HG03520 (cell line): ENCODE results near the gene SPIB.
"Not testable (repeated sequence)": the region's sequence is repeated elsewhere in the genome, so short reads cannot be mapped to it uniquely, and the experiment has no call there.

Source experiments
- ATAC-seq: cut with Tn5 transposase; IDR thresholded peaks from one replicate; pipeline ENCODE4 v1.9.1; 2021; ENCODE audit warnings: mild to moderate bottlenecking, moderate library complexity; ENCODE audit not compliant: unreplicated experiment

Gene SPIB

DNA sequence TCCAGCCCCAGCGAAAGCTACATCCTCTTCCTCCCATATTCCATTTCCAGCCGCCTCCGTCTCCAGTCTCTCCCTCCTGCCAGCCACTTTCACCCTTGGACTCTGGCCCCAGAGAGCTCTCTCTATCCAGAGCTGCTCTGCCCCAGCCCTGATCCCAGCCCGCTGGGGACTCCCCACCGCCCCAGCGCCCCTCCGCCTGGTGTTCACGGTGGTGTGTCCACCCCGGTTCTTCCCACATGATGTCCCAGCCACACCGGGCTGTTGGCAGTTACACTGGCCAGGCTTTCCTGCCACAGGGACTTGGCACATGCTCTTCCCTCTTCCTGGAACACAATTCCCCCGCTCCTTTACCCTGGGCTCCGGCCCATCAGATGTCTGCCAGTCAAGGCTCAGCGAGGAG, 46.3 kb downstream of the SPIB start:
- no peak for ATAC-seq

DNA sequence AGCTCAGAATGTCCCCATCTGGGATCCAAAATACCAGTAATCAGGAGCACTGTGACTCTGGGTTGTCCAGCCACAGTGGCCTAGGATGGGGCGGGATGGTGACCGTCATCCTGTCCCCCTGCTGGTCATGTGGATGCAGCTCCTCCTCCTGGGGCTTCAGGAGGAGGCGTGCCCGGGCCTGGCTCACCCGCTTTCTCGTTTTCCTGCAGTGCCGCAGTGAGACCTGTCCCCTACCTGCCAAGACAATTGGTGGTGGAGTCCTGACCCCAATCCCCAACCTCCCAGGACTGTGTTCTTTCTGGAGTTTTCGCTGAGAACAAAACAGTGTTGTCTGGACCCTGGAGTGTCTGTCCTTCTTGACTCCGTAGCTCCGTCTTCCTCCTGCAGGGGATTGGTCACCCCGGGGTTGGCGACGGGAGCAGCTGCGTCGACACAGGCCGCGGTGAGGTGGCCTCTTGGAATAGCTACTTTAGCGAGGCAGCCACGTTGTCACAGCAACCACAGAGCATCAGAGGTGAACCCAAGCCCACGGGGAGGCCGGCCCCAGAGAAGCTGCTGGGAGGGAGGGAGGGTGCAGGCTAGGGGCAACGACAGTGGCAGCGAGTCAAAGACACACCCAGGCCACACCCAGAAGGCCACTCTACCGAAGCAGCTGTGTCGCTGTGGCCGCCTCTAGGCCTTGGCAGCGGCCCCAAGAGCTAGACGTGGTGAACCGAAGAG, 47.4 kb downstream of the SPIB start:
- no peak for ATAC-seq

DNA sequence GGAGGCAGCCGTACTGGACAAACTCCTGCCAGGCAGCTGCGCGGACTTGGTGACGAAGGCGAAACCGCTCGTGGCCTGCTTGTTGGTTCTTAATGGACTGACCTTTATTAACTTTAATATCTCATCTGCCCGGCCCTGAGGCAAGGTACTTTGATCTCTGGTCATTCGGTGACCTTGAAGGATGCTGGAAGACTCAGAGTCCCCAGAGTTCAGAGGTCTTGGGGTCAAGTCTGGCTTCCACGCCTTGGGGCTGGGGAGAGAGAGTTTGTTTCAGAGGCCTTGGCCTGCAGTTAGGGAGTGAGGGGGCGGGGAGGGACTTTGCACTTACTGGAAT, 47.9 kb downstream of the SPIB start:
- ATAC-seq: no peak

DNA sequence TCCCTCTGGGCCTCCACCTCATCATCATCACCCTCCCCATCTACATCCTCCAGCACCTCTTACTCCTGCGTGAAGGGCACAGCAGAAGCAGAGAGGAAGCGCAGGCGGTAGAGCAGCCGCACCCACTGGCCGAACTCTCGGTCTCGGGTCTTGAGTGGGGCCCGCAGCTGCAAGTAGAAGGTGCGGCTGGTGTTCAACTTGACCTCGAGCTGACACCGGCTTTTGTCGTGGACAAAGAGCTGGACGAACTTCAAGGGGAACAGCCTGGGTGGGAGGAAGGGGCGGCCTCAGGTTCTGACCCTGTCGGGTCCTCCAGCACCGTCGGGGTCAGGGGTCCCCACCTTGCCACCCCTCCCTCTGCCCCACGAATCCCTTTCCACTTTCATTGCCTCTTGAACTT, 48.8 kb downstream of the SPIB start:
- no peak for ATAC-seq

DNA sequence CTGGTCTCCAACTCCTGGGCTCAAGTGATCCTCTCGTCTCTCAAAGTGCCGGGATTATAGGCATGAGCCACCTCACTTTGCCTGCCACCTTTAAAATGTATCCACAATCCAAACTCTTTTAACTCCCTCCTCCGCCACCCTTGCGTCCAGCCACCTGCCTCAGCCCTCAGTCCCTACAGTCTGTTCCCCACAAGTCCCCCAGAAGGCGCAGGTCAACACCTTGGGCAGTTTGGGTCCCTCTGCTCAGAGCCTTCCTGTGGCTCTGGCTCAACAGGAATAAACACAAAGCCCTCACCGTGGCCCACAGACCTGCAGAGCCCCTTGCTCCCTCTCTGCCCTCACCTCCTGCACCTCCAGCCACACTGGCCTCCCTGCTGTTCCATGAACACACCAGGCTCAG, 50.1 kb downstream of the SPIB start:
- ATAC-seq: no peak

DNA sequence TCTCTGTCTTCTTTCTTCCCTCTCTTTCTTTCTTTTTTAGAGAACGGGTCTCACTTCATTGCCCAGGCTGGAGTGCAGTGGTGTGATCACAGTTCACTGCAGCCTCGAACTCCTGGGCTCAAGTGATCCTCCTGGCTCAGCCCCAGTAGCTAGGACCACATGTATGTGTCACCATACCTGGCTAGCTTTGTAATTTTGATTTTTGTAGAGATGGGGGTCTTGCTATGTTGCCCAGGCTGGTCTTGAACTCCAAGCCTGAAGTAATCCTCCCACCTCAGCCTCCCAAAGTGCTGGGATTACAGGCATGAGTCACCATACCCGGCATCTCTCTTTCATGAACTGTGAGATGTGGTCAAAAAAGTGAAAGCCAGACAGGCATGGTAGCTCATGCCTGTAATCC, 54.6 kb downstream of the SPIB start:
- ATAC-seq: not testable (repeated sequence)

DNA sequence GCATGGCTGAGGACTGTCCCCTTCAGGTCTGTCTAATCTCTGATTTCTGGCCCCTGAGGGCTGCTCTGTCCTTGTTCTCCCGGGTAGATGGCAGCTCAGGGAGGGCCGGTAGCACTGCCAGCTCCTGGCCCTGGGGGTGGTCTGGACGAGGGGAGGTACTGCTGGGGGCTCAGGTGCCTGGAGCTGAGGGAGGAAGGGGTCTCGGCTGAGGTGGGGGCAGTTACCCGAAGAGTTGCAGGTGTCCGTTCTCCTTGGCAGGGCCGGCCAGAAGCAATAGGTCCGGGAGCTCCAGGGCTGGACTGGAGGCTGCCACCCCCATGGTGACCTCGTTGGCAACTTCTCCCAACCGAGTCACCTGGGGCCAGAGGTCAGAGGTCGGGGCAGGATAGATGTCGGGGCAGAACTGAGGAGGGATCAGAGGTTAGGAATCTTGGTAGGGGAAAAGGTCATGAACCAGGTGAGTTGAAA, 56.4 kb downstream of the SPIB start:
- ATAC-seq: no peak

DNA sequence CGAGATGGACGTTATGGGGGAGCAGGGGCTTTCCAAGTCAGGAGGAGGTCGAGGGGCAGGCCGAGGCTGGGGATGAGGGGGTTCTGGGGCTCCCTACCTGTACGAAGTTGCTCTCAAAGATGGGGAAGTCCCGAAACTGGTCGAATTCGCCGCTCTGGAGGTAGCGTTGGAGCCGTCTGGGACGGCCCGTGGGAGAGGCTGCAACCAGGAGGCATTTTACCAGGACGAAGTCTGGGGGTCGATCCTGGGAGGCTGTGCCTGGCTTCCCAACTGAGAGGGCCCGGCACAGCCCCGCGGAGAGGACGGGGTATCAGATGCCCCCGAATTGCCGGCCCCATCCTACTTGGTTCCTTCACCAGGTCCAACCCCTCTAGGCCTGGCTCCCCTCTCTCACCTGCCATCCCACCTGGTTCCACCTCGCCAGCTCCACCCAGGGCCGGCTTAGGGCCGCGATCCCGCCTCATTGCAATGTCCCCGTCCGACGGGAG, 57.0 kb downstream of the SPIB start:
- no peak for ATAC-seq

DNA sequence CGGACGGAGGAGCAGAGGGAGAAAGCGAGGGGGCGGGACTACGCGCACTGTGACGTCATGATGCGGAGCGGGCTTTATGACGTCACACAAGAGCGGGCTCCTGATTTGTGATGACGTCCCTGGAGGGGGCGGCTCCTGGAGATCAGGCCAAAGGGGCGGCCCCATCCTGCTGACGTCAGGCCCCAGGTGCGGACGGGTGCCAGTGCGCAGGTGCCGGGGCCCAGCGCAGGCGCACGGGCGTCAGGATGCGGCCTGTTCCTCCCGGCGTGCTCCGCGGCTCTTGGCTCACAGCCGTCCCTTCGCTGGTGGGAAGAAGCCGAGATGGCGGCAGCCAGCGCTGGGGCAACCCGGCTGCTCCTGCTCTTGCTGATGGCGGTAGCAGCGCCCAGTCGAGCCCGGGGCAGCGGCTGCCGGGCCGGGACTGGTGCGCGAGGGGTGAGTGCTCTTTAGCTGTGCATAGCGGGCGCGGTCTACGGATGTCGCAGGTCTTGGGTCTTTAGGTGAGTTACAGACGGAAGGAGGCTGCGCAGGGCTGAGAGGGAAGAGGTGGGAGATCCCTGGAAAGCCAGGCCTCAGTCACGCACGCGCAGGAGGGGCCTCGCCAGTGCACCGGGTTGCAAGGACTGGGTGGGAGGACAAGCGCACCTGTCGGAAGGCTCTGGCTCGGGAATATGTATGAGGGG, 57.6 kb downstream of the SPIB start, which contains the start of the genes EMC10 and GARIN5A:
Gene EMC10, plus strand, starts transcription at position 284 of the 683 bp plus-strand sequence. Its CDS starts 38 bp downstream, at position 322.
Gene GARIN5A, minus strand, starts transcription at position 625 of the 683 bp plus-strand sequence. Its CDS starts 460 bp downstream, at position 165.
- peak; percentile 61 for ATAC-seq

DNA sequence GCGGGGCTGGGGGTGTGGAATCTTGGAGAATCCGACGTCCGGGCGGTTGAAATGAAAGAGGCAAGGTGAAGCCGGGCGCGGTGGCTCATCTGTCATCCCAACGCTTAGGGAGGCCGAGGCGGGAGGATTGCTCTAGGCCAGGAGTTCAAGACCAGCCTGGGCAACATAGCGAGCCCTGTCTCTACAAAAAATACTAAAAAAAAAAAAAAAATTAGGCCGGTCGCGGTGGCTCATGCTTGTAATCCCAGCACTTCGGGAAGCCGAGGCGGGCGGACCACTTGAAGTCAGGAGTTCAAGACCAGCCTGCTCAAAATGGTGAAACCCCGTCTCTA, 58.1 kb downstream of the SPIB start:
- no peak for ATAC-seq

DNA sequence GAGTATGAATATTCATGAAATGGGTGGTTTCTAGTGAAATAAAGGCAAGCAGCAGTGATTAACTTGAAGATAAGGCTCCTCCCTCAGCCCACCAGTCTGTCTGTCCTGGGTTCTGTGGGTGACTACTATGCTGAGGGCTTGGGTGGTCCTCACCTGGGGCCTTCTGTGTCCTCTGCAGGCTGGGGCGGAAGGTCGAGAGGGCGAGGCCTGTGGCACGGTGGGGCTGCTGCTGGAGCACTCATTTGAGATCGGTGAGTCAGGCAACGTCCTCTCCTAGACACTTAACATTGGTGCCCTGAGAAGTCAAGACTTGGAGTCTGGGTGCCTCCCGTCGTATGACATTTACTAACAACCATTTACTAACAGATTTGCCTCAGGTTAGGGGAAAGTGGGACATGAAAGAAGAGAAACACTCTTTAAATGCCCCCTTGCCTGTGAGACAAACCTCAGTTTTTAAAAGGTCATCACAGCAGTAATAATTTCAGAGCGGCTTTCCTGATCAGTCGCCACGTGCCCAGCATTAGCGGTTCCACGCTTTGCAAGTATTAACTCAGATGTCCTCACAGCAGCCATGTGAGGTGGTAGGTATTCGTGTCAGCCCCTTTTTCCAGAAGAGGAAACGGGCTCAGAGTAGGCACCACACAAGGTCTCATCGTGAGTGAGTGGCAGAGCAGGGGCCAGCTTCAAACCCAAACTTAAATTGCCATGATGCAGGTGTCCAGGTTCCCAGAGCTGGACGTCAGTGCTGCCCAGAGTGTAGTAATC, 59.2 kb downstream of the SPIB start:
- ATAC-seq: no peak

DNA sequence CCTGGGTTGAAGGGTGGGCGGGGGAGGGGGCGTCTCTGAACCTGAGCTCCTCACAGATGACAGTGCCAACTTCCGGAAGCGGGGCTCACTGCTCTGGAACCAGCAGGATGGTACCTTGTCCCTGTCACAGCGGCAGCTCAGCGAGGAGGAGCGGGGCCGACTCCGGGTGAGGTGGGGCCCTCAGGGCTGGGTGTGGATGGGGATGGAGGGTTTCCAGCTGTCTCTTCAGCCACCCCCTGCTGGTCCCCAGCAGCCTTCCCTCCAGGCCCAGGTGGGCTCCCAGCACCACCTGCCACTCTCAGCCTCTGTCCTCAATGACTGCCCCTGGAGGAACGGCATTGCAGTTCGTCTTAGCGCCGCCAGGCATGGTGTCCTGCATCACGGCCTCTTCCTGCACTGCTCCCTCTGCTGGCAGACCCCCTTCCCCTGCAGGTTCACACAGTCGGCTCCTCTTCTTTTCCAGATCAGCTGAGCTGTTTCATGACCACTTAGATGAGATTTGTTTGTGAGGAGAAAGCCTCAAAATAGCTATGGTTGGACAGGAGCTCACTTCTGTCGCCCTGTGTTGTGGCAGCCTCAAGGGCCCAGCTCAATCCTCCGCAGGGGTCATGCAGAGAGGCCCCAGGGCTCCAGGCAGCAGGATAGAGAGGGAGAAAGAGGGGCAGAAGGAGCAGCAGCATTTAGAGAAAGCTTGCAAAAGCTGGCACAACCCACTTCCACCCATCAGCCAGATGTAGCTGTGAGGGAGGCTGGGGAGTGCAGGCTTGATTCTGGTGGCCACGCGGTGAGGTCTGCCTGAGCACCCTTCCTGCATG, 60.4 kb downstream of the SPIB start:
- no peak for ATAC-seq

DNA sequence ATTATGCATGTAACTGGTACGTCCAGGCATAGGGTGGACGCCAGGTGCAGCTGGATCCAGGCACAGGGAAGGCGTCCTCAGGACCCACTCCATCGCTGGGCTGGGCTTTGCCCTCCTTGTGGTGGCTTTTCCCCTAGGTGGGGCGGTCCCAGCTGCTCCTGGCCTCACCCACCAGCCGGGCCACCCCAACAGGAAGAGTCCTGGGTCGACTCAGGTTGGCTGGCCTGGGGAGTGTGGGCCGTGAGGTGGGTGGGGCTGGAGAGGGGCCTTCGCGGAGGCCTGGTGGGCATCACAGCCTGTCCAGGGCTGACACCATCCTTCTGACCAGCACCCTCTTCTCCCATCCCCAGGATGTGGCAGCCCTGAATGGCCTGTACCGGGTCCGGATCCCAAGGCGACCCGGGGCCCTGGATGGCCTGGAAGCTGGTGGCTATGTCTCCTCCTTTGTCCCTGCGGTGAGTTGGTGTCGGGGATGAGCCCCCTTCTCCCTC, 61.1 kb downstream of the SPIB start:
- no peak for ATAC-seq

DNA sequence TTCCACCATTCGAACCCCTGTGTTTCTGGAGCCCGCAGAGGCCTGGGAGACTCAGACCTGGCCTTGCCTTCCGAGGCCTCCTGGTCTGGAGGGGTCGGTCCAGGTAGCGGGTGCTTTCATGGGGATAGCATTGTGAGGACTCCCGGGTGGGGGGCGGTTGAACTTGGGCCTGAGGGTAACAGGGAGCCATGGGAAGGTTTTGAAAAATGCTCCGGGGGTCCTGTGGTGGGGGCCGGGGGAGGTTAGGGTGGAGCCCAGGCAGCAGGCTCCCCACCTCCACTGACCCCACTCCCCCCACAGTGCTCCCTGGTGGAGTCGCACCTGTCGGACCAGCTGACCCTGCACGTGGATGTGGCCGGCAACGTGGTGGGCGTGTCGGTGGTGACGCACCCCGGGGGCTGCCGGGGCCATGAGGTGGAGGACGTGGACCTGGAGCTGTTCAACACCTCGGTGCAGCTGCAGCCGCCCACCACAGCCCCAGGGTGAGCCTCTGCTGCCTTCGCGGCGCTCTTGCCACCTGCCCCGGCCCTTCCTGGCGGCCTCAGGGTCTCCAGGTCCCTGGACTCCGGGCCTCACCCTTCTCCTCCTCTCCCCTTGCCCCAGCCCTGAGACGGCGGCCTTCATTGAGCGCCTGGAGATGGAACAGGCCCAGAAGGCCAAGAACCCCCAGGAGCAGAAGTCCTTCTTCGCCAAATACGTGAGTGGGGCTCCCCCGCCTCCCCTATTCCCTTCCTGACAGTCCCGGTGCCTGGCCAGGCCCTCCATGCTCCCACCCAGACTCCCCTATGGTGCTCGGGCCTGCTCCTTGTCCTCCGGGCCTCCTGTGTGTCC, 61.8 kb downstream of the SPIB start:
- ATAC-seq: no peak
